Smooth muscle cell (in vitro differentiated cells): Measurements from ENCODE around the gene CCL27. TPM values are rescaled to one million over a fixed set of nuclear protein-coding genes. Genes with fewer than 3 reads are reported as not detected.

Source experiments
- DNase-seq: peaks from one replicate; lab custom pipeline; 2025; ENCODE audit not compliant: unreplicated experiment; lab: John Stamatoyannopoulos, UW
- H2AFZ ChIP-seq: fragments of 200-600 bp; sonication (generic); 2 replicates; pipeline ENCODE4 v1.6.0; 2016; ENCODE audit warnings: antibody characterized with exemption, low read depth, mild to moderate bottlenecking
- H3F3A ChIP-seq: fragments of 200-600 bp; sonication (generic); 2 replicates; pipeline ENCODE4 v1.6.0; 2017; ENCODE audit warnings: antibody characterized with exemption, low read depth
- H3K27ac ChIP-seq: fragments of 200-600 bp; sonication (generic); 2 replicates; pipeline ENCODE4 v1.5.1; 2016; ENCODE audit warnings: low read depth, mild to moderate bottlenecking
- H3K27me3 ChIP-seq: fragments of 200-600 bp; sonication (generic); 2 replicates; pipeline ENCODE4 v1.6.1; 2016; ENCODE audit warnings: low read depth, mild to moderate bottlenecking
- H3K36me3 ChIP-seq: fragments of 200-600 bp; sonication (generic); 2 replicates; pipeline ENCODE4 v1.5.1; 2016; ENCODE audit warnings: low read depth
- H3K4me1 ChIP-seq: fragments of 200-600 bp; sonication (generic); 2 replicates; pipeline ENCODE4 v1.5.1; 2016; ENCODE audit warnings: low read depth
- H3K4me2 ChIP-seq: fragments of 200-600 bp; sonication (generic); 2 replicates; pipeline ENCODE4 v1.6.0; 2016; ENCODE audit warnings: mild to moderate bottlenecking
- H3K4me3 ChIP-seq: fragments of 200-600 bp; sonication (generic); 2 replicates; pipeline ENCODE4 v1.5.1; 2016; ENCODE audit warnings: mild to moderate bottlenecking
- H3K79me2 ChIP-seq: fragments of 200-600 bp; sonication (generic); 2 replicates; pipeline ENCODE4 v1.6.0; 2016; ENCODE audit warnings: low read depth, mild to moderate bottlenecking
- H3K9ac ChIP-seq: fragments of 200-600 bp; sonication (generic); 2 replicates; pipeline ENCODE4 v1.6.0; 2016; ENCODE audit warnings: low read depth
- H3K9me3 ChIP-seq: fragments of 200-600 bp; sonication (generic); replicated peaks from 2 replicates; pipeline ENCODE4 v1.5.1; 2016; ENCODE audit warnings: low read depth
- H4K20me1 ChIP-seq: fragments of 200-600 bp; sonication (generic); 2 replicates; pipeline ENCODE4 v1.6.0; 2016; ENCODE audit warnings: low read depth
- CTCF ChIP-seq: fragments of 200-600 bp; sonication (generic); IDR thresholded peaks from 2 replicates; pipeline ENCODE4 v1.5.1; 2017; ENCODE audit warnings: borderline replicate concordance, mild to moderate bottlenecking, antibody characterized with exemption; ENCODE audit not compliant: insufficient read depth, poor library complexity, severe bottlenecking
- WGBS: methylation state at CpG from one replicate; pipeline ENCODE4 v1.1.7; 2016; ENCODE audit warnings: low lambda C conversion rate; 5-methylcytosine and 5-hydroxymethylcytosine counted together
- polyA plus RNA-seq: library from polyadenylated mRNA; unstranded; fragments of >200 nt; fragmentation: Nextera tagmentation; extraction: Ambion mirVana; gene quantifications from 2 replicates; pipeline ENCODE4 v1.2.1, GENCODE V29; 2016
- total RNA-seq: library from RNA; depleted of rRNA; stranded (reverse); fragments of >200 nt; gene quantifications from 2 replicates; pipeline ENCODE4 v1.2.3, GENCODE V29; 2014

The CCL27 gene
- total and polyA plus RNA-seq, 2 experiments from 2014 or later: 1.0 to 3.6 TPM

- no peaks in the 10 kb centered on the region for H3K36me3 ChIP-seq
- H3F3A ChIP-seq: no peaks in the 10 kb centered on the region
- H3K9me3 ChIP-seq: no peaks in the 10 kb centered on the region
- 96% methylated on average over 4 of the region's 4 CpGs for WGBS
- H3K27ac ChIP-seq: no peak overlapping the region
- no peaks in the 10 kb centered on the region for H3K4me1 ChIP-seq
- no peak for DNase-seq
- no peak overlapping the region for H2AFZ ChIP-seq
- H3K79me2 ChIP-seq: no peaks in the 10 kb centered on the region
- no peak overlapping the region for H3K4me2 ChIP-seq
- no peak overlapping the region for H3K9ac ChIP-seq
- H3K27me3 ChIP-seq: no peaks in the 10 kb centered on the region
- no peak for TF ChIP-seq CTCF
- no peaks in the 10 kb centered on the region for H4K20me1 ChIP-seq
- H3K4me3 ChIP-seq: no peak overlapping the region
These were observed 21.7 kb upstream of the CCL27 start for GRCh38 chr9:34684145-34684544.

- no peaks in the 10 kb centered on the region for H3K79me2 ChIP-seq
- WGBS: 98% methylated on average over 2 of the region's 2 CpGs
- no peak overlapping the region for H3K4me2 ChIP-seq
- H3F3A ChIP-seq: no peaks in the 10 kb centered on the region
- no peak overlapping the region for H3K4me3 ChIP-seq
- no peaks in the 10 kb centered on the region for H3K9me3 ChIP-seq
- H4K20me1 ChIP-seq: no peaks in the 10 kb centered on the region
- H3K4me1 ChIP-seq: no peaks in the 10 kb centered on the region
- H3K27ac ChIP-seq: no peak overlapping the region
- H3K27me3 ChIP-seq: no peaks in the 10 kb centered on the region
- H3K9ac ChIP-seq: no peak overlapping the region
- no peak for DNase-seq
- no peaks in the 10 kb centered on the region for H3K36me3 ChIP-seq
- TF ChIP-seq CTCF: no peak
- no peak overlapping the region for H2AFZ ChIP-seq
These were observed 13.4 kb upstream of the CCL27 start for GRCh38 chr9:34675869-34676268.

DNA sequence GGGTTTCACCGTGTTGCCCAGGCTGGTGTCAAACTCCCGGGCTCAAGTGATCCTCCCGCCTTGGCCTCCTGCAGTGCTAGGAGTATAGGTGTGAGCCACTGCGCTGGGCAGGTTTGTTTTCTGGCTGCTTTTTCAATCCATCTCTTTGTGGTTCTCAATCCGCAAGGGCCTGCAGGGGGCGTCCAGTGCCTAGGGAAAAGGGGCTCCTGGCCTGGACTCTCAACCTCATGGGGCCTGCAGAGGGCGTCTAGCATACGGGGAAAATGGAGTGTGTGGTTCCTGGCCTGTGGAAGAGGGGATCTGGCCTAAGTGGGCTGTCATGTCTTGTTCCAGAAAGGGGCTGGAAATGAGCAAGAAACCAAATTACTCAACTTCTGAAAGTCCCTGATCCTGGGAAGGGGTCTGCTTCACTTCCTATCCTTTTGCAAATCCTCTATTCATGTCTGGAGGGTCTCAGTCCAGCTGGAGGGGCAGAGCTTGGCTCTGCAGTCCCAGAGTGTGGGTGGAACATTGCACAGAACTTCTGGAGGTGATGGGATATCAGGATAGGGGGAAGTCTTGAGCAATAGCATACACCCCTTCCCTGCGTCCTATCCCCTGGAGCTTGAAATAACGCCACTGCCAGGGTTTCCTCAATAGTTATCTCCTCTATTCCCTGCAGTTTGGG, 12.7 kb upstream of the CCL27 start:
- Histone ChIP-seq H3K79me2 (no peaks in the 10 kb centered on the region), H3K9me3 (no peaks in the 10 kb centered on the region), H3K27ac (no peak overlapping the region), H3K36me3 (no peaks in the 10 kb centered on the region), H3K9ac (no peak overlapping the region), H4K20me1 (no peaks in the 10 kb centered on the region), H2AFZ (no peak overlapping the region), H3K4me2 (no peak overlapping the region), H3K4me1 (no peaks in the 10 kb centered on the region), H3K4me3 (no peak overlapping the region), H3K27me3 (no peaks in the 10 kb centered on the region), H3F3A (no peaks in the 10 kb centered on the region)
- peak; percentile 54 for TF ChIP-seq CTCF
- WGBS: 31% methylated on average over 10 of the region's 10 CpGs
- DNase-seq: no peak

- no peak overlapping the region for H3K4me2 ChIP-seq
- no peak overlapping the region for H3K4me3 ChIP-seq
- H3K36me3 ChIP-seq: no peaks in the 10 kb centered on the region
- WGBS: 94% methylated on average over 3 of the region's 3 CpGs
- H3K27me3 ChIP-seq: no peaks in the 10 kb centered on the region
- no peaks in the 10 kb centered on the region for H3K79me2 ChIP-seq
- H4K20me1 ChIP-seq: no peaks in the 10 kb centered on the region
- no peaks in the 10 kb centered on the region for H3F3A ChIP-seq
- TF ChIP-seq CTCF: no peak
- H3K4me1 ChIP-seq: no peaks in the 10 kb centered on the region
- no peak for DNase-seq
- H3K27ac ChIP-seq: no peak overlapping the region
- no peak overlapping the region for H3K9ac ChIP-seq
- no peak overlapping the region for H2AFZ ChIP-seq
- no peaks in the 10 kb centered on the region for H3K9me3 ChIP-seq
These were observed 12.0 kb upstream of the CCL27 start for GRCh38 chr9:34674440-34674839.
